Peyer's patch (tissue), 4 donors: Measurements from ENCODE around the gene RET.

Source experiments
- POLR2A ChIP-seq, 2 donors: fragments of 450-650 bp; IDR thresholded peaks; one replicate each; pipeline ENCODE4 v1.5.1; 2017; ENCODE audit warnings: antibody characterized with exemption in 2 of 2, mild to moderate bottlenecking in 2 of 2, moderate library complexity in 2 of 2
- TF ChIP-seq, protein P1 (sequence below), 6 experiments: fragments of 450-650 bp in 4 of 6; fragments of 200-600 bp in 2 of 6; sonication (generic) in 1 of 6; IDR thresholded peaks; one replicate each; pipeline ENCODE4 v1.5.1; 2017 to 2019; ENCODE audit warnings: antibody characterized with exemption in 6 of 6, mild to moderate bottlenecking in 3 of 6, moderate library complexity in 1 of 6

DNA sequence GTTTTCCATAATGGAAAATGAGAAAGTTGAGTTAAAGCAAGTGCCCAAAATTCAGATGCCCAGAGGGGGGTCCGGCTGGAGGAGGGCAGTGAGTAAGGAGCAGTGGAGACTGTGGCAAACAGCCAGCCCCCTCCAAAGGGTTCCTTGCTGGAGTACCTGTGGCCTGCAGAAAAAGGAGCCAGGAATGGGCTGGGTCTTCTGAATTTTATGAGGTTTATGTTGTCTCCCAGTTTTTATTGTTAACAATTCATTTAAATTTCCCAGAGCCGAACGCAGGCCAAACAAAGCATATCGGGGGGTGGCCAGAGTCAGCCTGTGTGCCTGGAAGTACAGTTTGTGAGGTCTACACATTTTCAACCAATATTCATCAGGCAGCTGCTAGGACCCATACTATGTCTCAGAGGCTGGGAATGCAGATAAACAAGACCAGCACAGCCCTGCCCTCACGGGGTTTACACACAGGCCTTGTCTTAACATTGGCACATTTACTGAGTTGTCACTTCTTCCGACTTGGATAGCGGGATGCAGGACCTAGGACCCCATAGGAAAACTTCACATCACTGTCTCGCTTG lies 48.5 kb downstream of the RET start:
- no peak for TF ChIP-seq POLR2A (IDR thresholded peaks at IDR 0.05)
- TF ChIP-seq, protein P1, sequence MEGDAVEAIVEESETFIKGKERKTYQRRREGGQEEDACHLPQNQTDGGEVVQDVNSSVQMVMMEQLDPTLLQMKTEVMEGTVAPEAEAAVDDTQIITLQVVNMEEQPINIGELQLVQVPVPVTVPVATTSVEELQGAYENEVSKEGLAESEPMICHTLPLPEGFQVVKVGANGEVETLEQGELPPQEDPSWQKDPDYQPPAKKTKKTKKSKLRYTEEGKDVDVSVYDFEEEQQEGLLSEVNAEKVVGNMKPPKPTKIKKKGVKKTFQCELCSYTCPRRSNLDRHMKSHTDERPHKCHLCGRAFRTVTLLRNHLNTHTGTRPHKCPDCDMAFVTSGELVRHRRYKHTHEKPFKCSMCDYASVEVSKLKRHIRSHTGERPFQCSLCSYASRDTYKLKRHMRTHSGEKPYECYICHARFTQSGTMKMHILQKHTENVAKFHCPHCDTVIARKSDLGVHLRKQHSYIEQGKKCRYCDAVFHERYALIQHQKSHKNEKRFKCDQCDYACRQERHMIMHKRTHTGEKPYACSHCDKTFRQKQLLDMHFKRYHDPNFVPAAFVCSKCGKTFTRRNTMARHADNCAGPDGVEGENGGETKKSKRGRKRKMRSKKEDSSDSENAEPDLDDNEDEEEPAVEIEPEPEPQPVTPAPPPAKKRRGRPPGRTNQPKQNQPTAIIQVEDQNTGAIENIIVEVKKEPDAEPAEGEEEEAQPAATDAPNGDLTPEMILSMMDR (IDR thresholded peaks at IDR 0.05) = no peak
